Neural progenitor cell (in vitro differentiated cells): ENCODE measurements around the gene KRT1. TPM values are rescaled to one million over a fixed set of nuclear protein-coding genes. Genes with fewer than 3 reads are reported as not detected.

Source experiments
- DNase-seq: peaks from one replicate; pipeline ENCODE4 v3.0.0-alpha.2; 2016; ENCODE audit warnings: low spot score
- H2AFZ ChIP-seq: fragments of 200-600 bp; sonication (generic); replicated peaks from 2 replicates; pipeline ENCODE4 v1.6.1; 2016; ENCODE audit warnings: antibody characterized with exemption
- H3F3A ChIP-seq: fragments of 200-600 bp; sonication (generic); 2 replicates; pipeline ENCODE4 v1.6.1; 2016; ENCODE audit warnings: antibody characterized with exemption, low read depth
- H3K27ac ChIP-seq: fragments of 200-600 bp; sonication (generic); 2 replicates; pipeline ENCODE4 v1.5.1; 2016; ENCODE audit warnings: mild to moderate bottlenecking
- H3K27me3 ChIP-seq: fragments of 200-600 bp; sonication (generic); 2 replicates; pipeline ENCODE4 v1.6.1; 2016; ENCODE audit warnings: mild to moderate bottlenecking, moderate library complexity
- H3K36me3 ChIP-seq: fragments of 200-600 bp; sonication (generic); 2 replicates; pipeline ENCODE4 v1.5.1; 2016
- H3K4me1 ChIP-seq: fragments of 200-600 bp; sonication (generic); 2 replicates; pipeline ENCODE4 v1.6.1; 2016; ENCODE audit warnings: mixed run types
- H3K4me2 ChIP-seq: fragments of 200-600 bp; sonication (generic); 2 replicates; pipeline ENCODE4 v1.6.1; 2016
- H3K4me3 ChIP-seq: fragments of 200-600 bp; sonication (generic); 2 replicates; pipeline ENCODE4 v1.5.1; 2016
- H3K79me2 ChIP-seq: fragments of 200-600 bp; sonication (generic); 2 replicates; pipeline ENCODE4 v1.6.1; 2016; ENCODE audit warnings: low read depth
- H3K9ac ChIP-seq: fragments of 200-600 bp; sonication (generic); 2 replicates; pipeline ENCODE4 v1.6.1; 2016
- H3K9me3 ChIP-seq: fragments of 200-600 bp; sonication (generic); 2 replicates; pipeline ENCODE4 v1.5.1; 2016; ENCODE audit warnings: low read depth
- H4K20me1 ChIP-seq: fragments of 200-600 bp; sonication (generic); 2 replicates; pipeline ENCODE4 v1.6.1; 2016; ENCODE audit warnings: low read depth
- H3K27ac Mint-ChIP-seq: 3 replicates; pipeline ENCODE4 v1.8.0; 2021; ENCODE audit warnings: mixed read lengths
- H3K27me3 Mint-ChIP-seq: 2 replicates; pipeline ENCODE4 v1.8.0; 2022; ENCODE audit warnings: low read depth, mild to moderate bottlenecking, inconsistent platforms, moderate library complexity, mixed read lengths; ENCODE audit not compliant: insufficient read depth
- H3K36me3 Mint-ChIP-seq: 3 replicates; pipeline ENCODE4 v1.8.0; 2021; ENCODE audit warnings: mixed read lengths
- H3K4me1 Mint-ChIP-seq: 3 replicates; pipeline ENCODE4 v1.8.0; 2021; ENCODE audit warnings: mixed read lengths
- H3K4me3 Mint-ChIP-seq: 3 replicates; pipeline ENCODE4 v1.8.0; 2021; ENCODE audit warnings: mild to moderate bottlenecking, moderate library complexity, mixed read lengths
- H3K9me3 Mint-ChIP-seq: 3 replicates; pipeline ENCODE4 v1.8.0; 2020; ENCODE audit warnings: mixed read lengths
- EZH2 ChIP-seq: fragments of 200-600 bp; sonication (generic); IDR thresholded peaks from 2 replicates; pipeline ENCODE4 v1.6.1; 2017; ENCODE audit warnings: antibody characterized with exemption, mild to moderate bottlenecking, moderate library complexity
- EZH2phosphoT487 ChIP-seq: fragments of 200-600 bp; sonication (generic); IDR thresholded peaks from 2 replicates; pipeline ENCODE4 v1.6.1; 2017; ENCODE audit warnings: antibody characterized with exemption
- total RNA-seq: library from RNA; depleted of rRNA; stranded (reverse); fragments of >200 nt; gene quantifications from 2 replicates; pipeline ENCODE4 v1.2.3, GENCODE V29; 2015; ENCODE audit warnings: low replicate concordance
- TF ChIP-seq, protein P1 (sequence below): fragments of 200-600 bp; sonication (generic); IDR thresholded peaks from 2 replicates; pipeline ENCODE4 v1.5.1; 2017; ENCODE audit warnings: antibody characterized with exemption, mild to moderate bottlenecking

Gene KRT1
- total RNA-seq, 1 donor from 2014 or later = not detected

DNA sequence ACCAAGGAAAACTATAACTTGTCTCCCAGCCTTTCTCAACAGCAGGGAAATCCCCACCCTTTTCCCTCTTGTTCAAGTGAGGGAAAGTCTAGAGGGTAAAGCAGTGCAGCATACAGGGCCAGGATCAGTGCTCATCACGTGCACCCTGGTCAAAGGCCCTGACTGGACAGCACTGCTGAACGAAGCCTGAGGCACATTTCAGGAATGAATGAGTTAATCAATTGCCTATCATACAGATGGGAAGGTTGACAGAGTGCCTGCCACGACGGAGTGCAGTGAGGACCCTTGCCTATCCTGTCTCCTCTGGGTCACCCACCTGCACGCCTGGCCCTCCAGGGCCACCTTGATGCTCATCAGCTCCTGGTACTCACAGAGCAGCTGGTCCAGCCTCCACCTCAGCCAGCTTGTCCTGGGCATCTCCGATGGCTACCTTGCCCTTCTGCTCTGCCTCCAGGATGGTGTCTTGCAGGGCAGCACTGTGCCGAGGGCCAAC is 50.2 kb downstream of the KRT1 start:
- no peak overlapping the region for H3K4me2 ChIP-seq
- H3K27me3 ChIP-seq = no peaks in the 10 kb centered on the region
- H3K4me1 Mint-ChIP-seq = peaks cover 3% of the 10 kb centered on the region
- no peak overlapping the region for H3K9ac ChIP-seq
- no peak for DNase-seq
- H4K20me1 ChIP-seq = no peaks in the 10 kb centered on the region
- H3K9me3 ChIP-seq = no peaks in the 10 kb centered on the region
- no peaks in the 10 kb centered on the region for H3K36me3 Mint-ChIP-seq
- no peaks in the 10 kb centered on the region for H3F3A ChIP-seq
- no peak overlapping the region for H3K4me3 Mint-ChIP-seq
- no peak for TF ChIP-seq EZH2
- TF ChIP-seq, protein P1, sequence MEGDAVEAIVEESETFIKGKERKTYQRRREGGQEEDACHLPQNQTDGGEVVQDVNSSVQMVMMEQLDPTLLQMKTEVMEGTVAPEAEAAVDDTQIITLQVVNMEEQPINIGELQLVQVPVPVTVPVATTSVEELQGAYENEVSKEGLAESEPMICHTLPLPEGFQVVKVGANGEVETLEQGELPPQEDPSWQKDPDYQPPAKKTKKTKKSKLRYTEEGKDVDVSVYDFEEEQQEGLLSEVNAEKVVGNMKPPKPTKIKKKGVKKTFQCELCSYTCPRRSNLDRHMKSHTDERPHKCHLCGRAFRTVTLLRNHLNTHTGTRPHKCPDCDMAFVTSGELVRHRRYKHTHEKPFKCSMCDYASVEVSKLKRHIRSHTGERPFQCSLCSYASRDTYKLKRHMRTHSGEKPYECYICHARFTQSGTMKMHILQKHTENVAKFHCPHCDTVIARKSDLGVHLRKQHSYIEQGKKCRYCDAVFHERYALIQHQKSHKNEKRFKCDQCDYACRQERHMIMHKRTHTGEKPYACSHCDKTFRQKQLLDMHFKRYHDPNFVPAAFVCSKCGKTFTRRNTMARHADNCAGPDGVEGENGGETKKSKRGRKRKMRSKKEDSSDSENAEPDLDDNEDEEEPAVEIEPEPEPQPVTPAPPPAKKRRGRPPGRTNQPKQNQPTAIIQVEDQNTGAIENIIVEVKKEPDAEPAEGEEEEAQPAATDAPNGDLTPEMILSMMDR = no peak
- no peak for TF ChIP-seq EZH2phosphoT487
- H3K27ac ChIP-seq = no peak overlapping the region
- H3K4me3 ChIP-seq = no peak overlapping the region
- H3K27me3 Mint-ChIP-seq = peaks cover 9% of the 10 kb centered on the region
- no peak overlapping the region for H3K27ac Mint-ChIP-seq
- H3K4me1 ChIP-seq = no peaks in the 10 kb centered on the region
- no peak overlapping the region for H2AFZ ChIP-seq
- no peaks in the 10 kb centered on the region for H3K79me2 ChIP-seq
- H3K9me3 Mint-ChIP-seq = no peaks in the 10 kb centered on the region
- H3K36me3 ChIP-seq = no peaks in the 10 kb centered on the region

DNA sequence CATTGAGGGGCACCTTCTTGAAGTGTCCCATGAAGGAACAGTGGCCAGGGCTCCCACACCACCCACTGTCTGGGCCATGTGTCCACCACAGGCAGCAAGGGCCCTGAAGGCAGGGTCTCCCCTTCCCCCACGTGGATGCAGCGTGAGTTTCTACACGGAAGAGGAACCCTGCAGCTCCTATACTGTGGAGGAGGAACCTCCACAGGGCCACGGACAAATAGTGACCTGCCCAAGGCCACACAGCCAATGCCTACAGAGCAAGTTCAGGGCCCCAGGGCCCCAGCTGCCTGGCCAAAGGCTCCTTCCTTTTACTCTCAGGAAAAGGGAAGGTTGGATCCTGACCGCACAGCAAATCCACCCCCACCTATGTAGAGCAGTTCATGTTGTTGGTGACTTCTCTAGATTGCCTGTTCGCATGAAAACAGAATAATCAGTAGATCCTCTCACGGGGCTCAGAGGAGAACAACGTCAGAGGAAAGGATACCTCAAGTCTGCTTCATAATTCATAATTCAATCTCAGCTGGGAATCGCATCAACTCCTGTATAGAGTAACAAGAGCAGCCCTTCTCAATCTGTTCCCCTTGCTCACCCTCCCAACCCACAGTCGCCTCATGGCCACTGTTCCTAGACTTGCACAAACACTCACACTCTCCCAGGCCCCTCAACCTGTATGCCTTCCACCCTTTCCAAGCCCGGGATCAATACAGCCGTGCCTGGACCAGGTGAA is 50.8 kb downstream of the KRT1 start:
- TF ChIP-seq EZH2 (no peak), EZH2phosphoT487 (no peak)
- H3K9me3 ChIP-seq = no peaks in the 10 kb centered on the region
- no peak overlapping the region for H3K4me3 Mint-ChIP-seq
- no peaks in the 10 kb centered on the region for H3K4me1 ChIP-seq
- no peaks in the 10 kb centered on the region for H3F3A ChIP-seq
- H4K20me1 ChIP-seq = no peaks in the 10 kb centered on the region
- H3K27me3 ChIP-seq = no peaks in the 10 kb centered on the region
- H3K27ac ChIP-seq = no peak overlapping the region
- DNase-seq = no peak
- no peak overlapping the region for H2AFZ ChIP-seq
- H3K27me3 Mint-ChIP-seq = peaks cover 9% of the 10 kb centered on the region
- H3K4me2 ChIP-seq = no peak overlapping the region
- H3K27ac Mint-ChIP-seq = no peak overlapping the region
- no peaks in the 10 kb centered on the region for H3K9me3 Mint-ChIP-seq
- H3K79me2 ChIP-seq = no peaks in the 10 kb centered on the region
- peaks cover 3% of the 10 kb centered on the region for H3K4me1 Mint-ChIP-seq
- H3K36me3 ChIP-seq = no peaks in the 10 kb centered on the region
- H3K36me3 Mint-ChIP-seq = no peaks in the 10 kb centered on the region
- H3K4me3 ChIP-seq = no peak overlapping the region
- H3K9ac ChIP-seq = no peak overlapping the region

DNA sequence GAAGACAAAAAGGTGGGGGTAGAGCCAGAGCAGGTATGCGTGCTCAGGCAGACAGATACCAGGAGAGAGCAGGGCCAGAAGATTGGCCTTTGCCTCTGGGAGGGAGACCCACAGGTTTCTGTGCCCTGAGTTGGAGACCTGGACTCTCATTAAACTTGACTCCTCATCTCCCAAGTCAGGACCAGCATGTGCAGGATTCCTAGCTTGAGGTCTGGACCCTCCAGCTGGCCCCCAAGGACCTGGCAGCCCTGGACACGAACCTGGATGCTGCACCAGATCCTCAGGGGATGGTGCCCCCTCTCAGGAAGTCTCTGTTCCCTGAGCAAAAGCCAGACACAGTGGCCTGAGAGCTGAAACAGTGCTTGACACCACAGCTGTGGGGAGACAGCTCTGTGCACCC is 51.4 kb downstream of the KRT1 start:
- Histone ChIP-seq H3F3A (no peaks in the 10 kb centered on the region), H4K20me1 (no peaks in the 10 kb centered on the region), H2AFZ (no peak overlapping the region), H3K36me3 (no peaks in the 10 kb centered on the region), H3K9me3 (no peaks in the 10 kb centered on the region), H3K27me3 (no peaks in the 10 kb centered on the region), H3K79me2 (no peaks in the 10 kb centered on the region), H3K9ac (no peak overlapping the region), H3K4me1 (no peaks in the 10 kb centered on the region), H3K4me2 (no peak overlapping the region), H3K4me3 (no peak overlapping the region), H3K27ac (no peak overlapping the region)
- TF ChIP-seq EZH2phosphoT487 = no peak
- TF ChIP-seq EZH2 = no peak
- TF ChIP-seq, protein P1 = no peak
- Mint-ChIP-seq H3K9me3 (no peaks in the 10 kb centered on the region), H3K27me3 (peaks cover 6% of the 10 kb centered on the region), H3K4me1 (peaks cover 3% of the 10 kb centered on the region), H3K4me3 (no peak overlapping the region), H3K36me3 (no peaks in the 10 kb centered on the region), H3K27ac (no peak overlapping the region)
- no peak for DNase-seq

DNA sequence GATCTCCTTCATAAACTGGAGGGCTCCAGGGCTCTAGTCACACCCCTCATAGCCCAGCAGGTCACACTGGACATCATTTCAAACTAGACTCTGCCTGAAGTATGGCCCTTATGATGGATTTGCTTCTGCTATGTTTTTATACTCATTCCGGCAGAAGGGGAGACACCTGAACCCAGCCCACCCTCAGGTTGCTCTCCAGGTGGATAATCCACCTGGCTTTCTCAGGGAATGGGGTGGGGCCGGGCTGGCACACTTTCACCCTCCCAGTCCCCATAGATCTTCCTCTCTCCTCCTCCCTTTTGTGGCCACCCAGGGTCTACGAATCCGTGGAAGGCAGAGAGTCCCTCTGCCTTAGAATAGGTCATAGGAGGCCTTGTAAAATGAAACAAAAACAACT is 52.1 kb downstream of the KRT1 start:
- no peaks in the 10 kb centered on the region for H4K20me1 ChIP-seq
- no peak overlapping the region for H3K4me2 ChIP-seq
- H3K79me2 ChIP-seq = no peaks in the 10 kb centered on the region
- H3K36me3 ChIP-seq = no peaks in the 10 kb centered on the region
- TF ChIP-seq EZH2phosphoT487 = no peak
- no peak for TF ChIP-seq EZH2
- TF ChIP-seq, protein P1 = no peak
- no peak overlapping the region for H3K27ac ChIP-seq
- H3K27me3 Mint-ChIP-seq = peaks cover 5% of the 10 kb centered on the region
- H3K4me1 ChIP-seq = peaks cover 3% of the 10 kb centered on the region
- H3K9me3 ChIP-seq = no peaks in the 10 kb centered on the region
- H3F3A ChIP-seq = no peaks in the 10 kb centered on the region
- no peak overlapping the region for H2AFZ ChIP-seq
- no peak overlapping the region for H3K4me3 Mint-ChIP-seq
- no peaks in the 10 kb centered on the region for H3K9me3 Mint-ChIP-seq
- no peak overlapping the region for H3K4me3 ChIP-seq
- H3K27ac Mint-ChIP-seq = no peak overlapping the region
- H3K27me3 ChIP-seq = no peaks in the 10 kb centered on the region
- no peak overlapping the region for H3K9ac ChIP-seq
- no peaks in the 10 kb centered on the region for H3K36me3 Mint-ChIP-seq
- peaks cover 3% of the 10 kb centered on the region for H3K4me1 Mint-ChIP-seq
- no peak for DNase-seq
